CD4-positive, alpha-beta T cell treated with Interleukin-10 for 1 hour (primary cell): ENCODE data around the gene CRYZ.
"Not testable (repeated sequence)": the region's sequence is repeated elsewhere in the genome, so short reads cannot be mapped to it uniquely, and the experiment has no call there.

Experiments used
- DNase-seq: peaks from one replicate; pipeline ENCODE4 v3.0.0-alpha.2; 2020

The CRYZ gene

DNA sequence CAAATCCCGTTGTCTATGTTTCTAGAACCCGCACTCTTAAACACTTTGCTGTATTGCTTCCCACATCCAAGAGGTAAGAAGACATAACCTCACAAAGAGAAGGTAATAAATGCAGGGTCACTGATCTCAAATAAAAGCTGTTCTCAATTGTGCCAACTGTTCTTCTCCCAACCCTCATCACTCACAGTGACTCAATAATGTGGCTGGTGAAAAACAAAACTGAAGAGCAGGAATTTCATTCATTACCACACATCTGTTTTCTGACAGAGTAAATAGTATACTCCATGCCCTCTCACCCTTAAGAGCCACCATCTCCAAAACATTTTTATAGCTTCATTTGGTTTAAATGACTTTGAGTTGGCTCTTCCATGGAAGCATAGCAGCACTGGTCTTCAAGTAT is 53.0 kb downstream of the CRYZ start:
- DNase-seq: no peak

DNA sequence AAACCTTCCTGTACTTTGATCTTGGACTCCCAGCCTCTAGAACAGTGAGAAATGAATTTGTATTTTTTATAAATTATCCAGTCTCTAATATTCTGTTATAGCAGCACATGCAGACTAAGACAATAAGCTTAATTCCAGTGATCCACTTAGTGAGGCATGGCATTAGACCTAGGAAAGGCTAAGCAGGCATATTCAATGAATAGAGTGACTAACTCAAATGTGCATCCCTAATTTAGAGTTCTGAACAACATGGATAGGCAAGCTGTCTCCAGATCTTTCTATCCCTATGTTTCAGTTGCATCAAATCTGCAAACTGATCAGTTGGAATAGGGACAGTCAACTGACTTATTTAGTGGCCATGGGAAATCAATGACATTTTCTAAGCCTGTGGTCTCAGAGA is 54.9 kb downstream of the CRYZ start:
- no peak for DNase-seq

DNA sequence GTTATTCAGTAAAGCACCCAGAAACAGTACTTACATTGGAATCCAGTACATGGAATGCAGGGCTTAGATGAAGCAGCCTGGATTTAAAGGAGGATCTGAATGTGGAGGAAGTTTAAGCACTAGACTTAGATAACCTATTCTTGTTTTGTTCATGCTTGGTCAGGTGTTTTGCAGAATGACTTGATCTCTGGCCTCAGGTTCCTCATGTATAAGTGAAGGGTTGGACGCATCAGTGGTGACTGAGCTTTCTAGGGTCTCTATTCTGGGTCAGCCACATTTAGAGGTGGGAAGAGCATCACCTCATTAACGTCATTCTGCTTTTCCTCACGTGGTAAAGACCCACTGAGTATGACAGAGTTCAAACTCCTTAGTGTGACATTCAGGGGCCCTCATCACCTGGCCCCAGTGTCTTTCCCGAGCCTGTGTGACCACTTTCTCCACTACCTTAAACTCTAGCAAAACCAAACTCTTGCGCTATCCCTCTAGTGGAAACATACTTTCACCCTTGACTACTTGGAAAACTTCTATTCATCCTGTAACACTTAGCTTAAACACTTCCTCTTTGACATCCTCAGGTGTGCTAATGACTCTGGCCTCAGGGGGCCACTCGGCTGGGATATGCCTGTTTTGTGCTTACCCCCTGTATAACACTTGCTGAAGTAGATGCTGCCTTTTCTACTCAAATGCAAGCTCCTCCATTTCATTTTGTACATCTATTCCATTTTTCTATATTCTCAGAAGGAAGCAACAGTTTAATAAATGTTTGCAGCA is 58.4 kb downstream of the CRYZ start:
- DNase-seq: no peak

DNA sequence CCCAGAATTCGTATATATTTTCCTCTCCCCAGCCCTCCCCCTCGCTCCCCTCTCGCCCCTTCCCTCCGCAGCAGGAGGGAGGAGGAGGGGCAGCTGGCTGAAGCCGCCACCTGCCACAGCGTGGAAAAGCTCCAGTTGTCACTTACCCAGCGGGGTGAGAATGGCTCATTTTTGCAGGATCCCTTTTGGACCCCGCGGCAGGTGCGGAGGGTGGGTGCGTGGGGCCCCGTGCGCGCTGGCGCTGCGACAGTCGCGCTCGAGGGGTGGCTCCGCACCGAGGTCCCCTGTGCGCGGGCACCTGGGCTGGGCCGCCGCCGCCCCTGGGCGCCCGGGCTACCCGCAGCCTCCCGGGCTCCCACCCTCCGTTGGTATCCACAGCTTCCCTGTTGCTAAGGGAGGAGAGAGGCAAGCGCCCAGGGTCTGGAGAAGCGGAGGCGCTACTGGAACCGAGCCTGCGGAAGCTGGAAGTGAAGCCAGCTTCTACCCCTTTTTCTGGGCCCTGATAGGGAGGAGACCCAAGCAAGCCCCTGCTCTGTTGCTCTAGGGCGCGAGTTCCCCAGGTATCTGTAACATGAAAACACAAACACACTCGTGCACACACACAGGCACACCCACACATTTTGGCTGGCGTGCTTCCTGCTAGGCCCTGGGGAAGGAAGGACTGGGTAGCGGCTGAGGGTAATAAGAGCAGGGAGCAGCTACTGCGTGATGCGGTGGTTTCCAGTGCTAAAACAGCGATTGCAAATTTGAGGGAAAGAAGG is 59.3 kb downstream of the CRYZ start, which contains the start of gene ERICH3:
Gene ERICH3 (minus strand): TSS at position 442 of the 761 bp plus-strand sequence. CDS start 273 bp downstream, at position 169.
- no peak for DNase-seq

DNA sequence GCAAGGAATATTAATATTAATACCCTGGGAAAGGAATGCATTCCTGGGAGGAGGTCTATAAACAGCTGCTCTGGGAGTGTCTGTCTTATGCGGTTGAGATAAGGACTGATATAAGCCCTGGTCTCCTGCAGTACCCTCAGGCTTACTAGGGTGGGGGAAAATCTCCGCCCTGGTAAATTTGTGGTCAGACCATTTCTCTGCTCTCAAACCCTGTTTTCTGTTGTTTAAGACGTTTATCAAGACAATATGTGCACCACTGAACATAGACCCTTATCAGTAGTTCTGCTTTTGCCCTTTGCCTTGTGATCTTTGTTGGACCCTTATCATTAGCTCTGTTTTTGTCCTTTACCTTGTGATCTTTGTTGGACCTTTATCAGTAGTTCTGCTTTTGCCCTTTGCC is 62.0 kb downstream of the CRYZ start:
- DNase-seq: not testable (repeated sequence)
